Neural progenitor cell (in vitro differentiated cells): Measurements from ENCODE around the gene ARHGAP22.

ENCODE experiments used
- EZH2 ChIP-seq: fragments of 200-600 bp; sonication (generic); IDR thresholded peaks from 2 replicates; pipeline ENCODE4 v1.6.1; 2017; ENCODE audit warnings: antibody characterized with exemption, mild to moderate bottlenecking, moderate library complexity
- TF ChIP-seq, protein P1 (sequence below): fragments of 200-600 bp; sonication (generic); IDR thresholded peaks from 2 replicates; pipeline ENCODE4 v1.5.1; 2017; ENCODE audit warnings: antibody characterized with exemption, mild to moderate bottlenecking

DNA sequence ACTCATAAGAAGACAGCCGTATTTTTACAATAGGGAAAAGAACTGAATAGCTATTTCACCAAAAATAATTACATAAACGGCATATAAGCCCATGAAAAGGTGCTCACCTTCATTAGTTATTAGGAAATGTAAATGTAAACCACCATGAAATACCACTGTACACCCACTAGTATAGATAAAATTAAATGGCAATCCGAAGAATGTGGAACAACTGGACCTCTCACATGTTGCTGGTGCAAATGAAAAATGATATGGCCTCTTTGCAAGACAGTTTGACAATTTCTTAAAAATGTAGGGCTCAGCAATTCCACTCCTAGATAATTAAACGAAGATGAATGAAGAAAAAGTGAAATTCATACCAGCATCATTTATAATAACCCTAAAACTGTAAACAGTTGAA lies 206.6 kb downstream of the ARHGAP22 start:
- TF ChIP-seq, protein P1, sequence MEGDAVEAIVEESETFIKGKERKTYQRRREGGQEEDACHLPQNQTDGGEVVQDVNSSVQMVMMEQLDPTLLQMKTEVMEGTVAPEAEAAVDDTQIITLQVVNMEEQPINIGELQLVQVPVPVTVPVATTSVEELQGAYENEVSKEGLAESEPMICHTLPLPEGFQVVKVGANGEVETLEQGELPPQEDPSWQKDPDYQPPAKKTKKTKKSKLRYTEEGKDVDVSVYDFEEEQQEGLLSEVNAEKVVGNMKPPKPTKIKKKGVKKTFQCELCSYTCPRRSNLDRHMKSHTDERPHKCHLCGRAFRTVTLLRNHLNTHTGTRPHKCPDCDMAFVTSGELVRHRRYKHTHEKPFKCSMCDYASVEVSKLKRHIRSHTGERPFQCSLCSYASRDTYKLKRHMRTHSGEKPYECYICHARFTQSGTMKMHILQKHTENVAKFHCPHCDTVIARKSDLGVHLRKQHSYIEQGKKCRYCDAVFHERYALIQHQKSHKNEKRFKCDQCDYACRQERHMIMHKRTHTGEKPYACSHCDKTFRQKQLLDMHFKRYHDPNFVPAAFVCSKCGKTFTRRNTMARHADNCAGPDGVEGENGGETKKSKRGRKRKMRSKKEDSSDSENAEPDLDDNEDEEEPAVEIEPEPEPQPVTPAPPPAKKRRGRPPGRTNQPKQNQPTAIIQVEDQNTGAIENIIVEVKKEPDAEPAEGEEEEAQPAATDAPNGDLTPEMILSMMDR = no peak
- TF ChIP-seq EZH2 = no peak
